ENCODE measurements around the gene TTLL3.

DNA sequence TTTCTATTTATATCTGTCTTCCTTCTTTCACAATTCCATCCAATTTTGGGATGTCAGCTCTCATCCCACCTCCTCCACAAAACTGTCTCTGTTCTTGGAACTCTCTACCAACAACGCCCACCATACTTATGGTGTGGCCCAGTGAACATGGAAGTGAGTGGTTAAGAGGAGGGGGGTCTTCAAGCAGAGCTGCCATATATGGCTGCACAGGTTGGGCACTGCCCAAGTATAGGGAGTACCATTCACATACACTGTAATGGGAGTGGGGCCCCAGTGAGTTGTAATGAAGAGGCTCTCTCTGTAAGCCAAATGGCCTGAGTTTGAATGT is 32.4 kb upstream of the TTLL3 start:
- TF ChIP-seq ZNF274 (IDR thresholded peaks at IDR 0.05; ENCODE audit: low read depth, low read length) (no peak), YY1 (IDR thresholded peaks at IDR 0.05; ENCODE audit: insufficient read depth, insufficient read length) (no peak), SUZ12 (IDR thresholded peaks at IDR 0.05; ENCODE audit: extremely low read depth, insufficient read depth, insufficient read length) (no peak)
